ENCODE data around the gene NTM.

The NTM gene

GRCh38 chr11:131661132-131661531 is 290.7 kb downstream of the NTM start:
- no peak overlapping the region for H3K4me3 ChIP-seq (ENCODE audit: low read depth, low read length)
- TF ChIP-seq SALL2 (tag by site-specific recombination; IDR thresholded peaks at IDR 0.05; ENCODE audit: borderline replicate concordance) (no peak), ZNF473 (tag by site-specific recombination; IDR thresholded peaks at IDR 0.05) (no peak), ZSCAN18 (tag by site-specific recombination; IDR thresholded peaks at IDR 0.05) (no peak), ZNF843 (tag by site-specific recombination; IDR thresholded peaks at IDR 0.05) (no peak), ZNF558 (tag by site-specific recombination; IDR thresholded peaks at IDR 0.05) (no peak), ZNF221 (tag by site-specific recombination; IDR thresholded peaks at IDR 0.05; ENCODE audit: borderline replicate concordance) (no peak)
- ChIA-PET POLR2A (no interaction called here), CTCF (no interaction called here)
- H3K27ac ChIP-seq (ENCODE audit: extremely low read depth, low read depth, low read length) = no peak overlapping the region
- no peaks in the 10 kb centered on the region for H3K9me3 ChIP-seq (ENCODE audit: control insufficient read depth, insufficient read depth, low read depth, low read length)
- H3K4me1 ChIP-seq (ENCODE audit: control insufficient read depth, insufficient read depth, low read length) = no peaks in the 10 kb centered on the region
- no peaks in the 10 kb centered on the region for H3K36me3 ChIP-seq (ENCODE audit: control insufficient read depth in 2 of 2, insufficient read depth in 1 of 2, low read length in 2 of 2)

- Histone ChIP-seq H3K4me3 (ENCODE audit: low read depth, low read length) (no peak overlapping the region), H3K27ac (ENCODE audit: extremely low read depth, low read depth, low read length) (no peak overlapping the region), H3K9me3 (ENCODE audit: control insufficient read depth, insufficient read depth, low read depth, low read length) (no peaks in the 10 kb centered on the region), H3K4me1 (ENCODE audit: control insufficient read depth, insufficient read depth, low read length) (no peaks in the 10 kb centered on the region), H3K36me3 (ENCODE audit: control insufficient read depth in 2 of 2, insufficient read depth in 1 of 2, low read length in 2 of 2) (no peaks in the 10 kb centered on the region)
- CTCF ChIA-PET = interaction anchor here (0.7 to 1.6 kb wide), 3 partner anchors 12 to 637 kb away, joined by 3 to 5 read pairs (median 4); no protein-coding TSS in a partner anchor
- POLR2A ChIA-PET = no interaction called here
- TF ChIP-seq ZNF391 (tag by site-specific recombination; IDR thresholded peaks at IDR 0.05; ENCODE audit: borderline replicate concordance, low read depth) (no peak), GLIS2 (tag by site-specific recombination; IDR thresholded peaks at IDR 0.05) (no peak), ZNF639 (tag by site-specific recombination; IDR thresholded peaks at IDR 0.05) (no peak), ZSCAN5A (tag by site-specific recombination; IDR thresholded peaks at IDR 0.05) (no peak), HOXC10 (CRISPR knock-in tag; IDR thresholded peaks at IDR 0.05) (no peak), ZNF768 (tag by site-specific recombination; IDR thresholded peaks at IDR 0.05) (no peak), IKZF3 (tag by site-specific recombination; IDR thresholded peaks at IDR 0.05) (no peak), ZNF580 (tag by site-specific recombination; IDR thresholded peaks at IDR 0.05) (no peak), REPIN1 (tag by site-specific recombination; IDR thresholded peaks at IDR 0.05; ENCODE audit: low read depth) (no peak), REST (tag by site-specific recombination; IDR thresholded peaks at IDR 0.05) (no peak), ZNF658 (tag by site-specific recombination; IDR thresholded peaks at IDR 0.05) (no peak), ZBTB7A (tag by site-specific recombination; IDR thresholded peaks at IDR 0.05; ENCODE audit: low read depth) (no peak), PRDM2 (tag by site-specific recombination; IDR thresholded peaks at IDR 0.05; ENCODE audit: borderline replicate concordance) (no peak), ZFP41 (tag by site-specific recombination; IDR thresholded peaks at IDR 0.05; ENCODE audit: borderline replicate concordance) (no peak)
Observed at GRCh38 chr11:131662317-131662972, 292.0 kb downstream of the NTM start.

All from HEK293 (cell line).